ENCODE data around the gene WDTC1.

GRCh38 chr1:27303509-27303908 is 69.1 kb downstream of the WDTC1 start:
- TF ChIP-seq CTCF (IDR thresholded peaks at IDR 0.05) (no peak), EP300 (IDR thresholded peaks at IDR 0.05) (no peak)

Measured in gastroesophageal sphincter (tissue), 3 donors.